ENCODE data around the gene RASA3.
"Not testable (repeated sequence)": the region's sequence is repeated elsewhere in the genome, so short reads cannot be mapped to it uniquely, and the experiment has no call there.

RASA3 gene

GRCh38 chr13:114126789-114127472, 5.5 kb downstream of the RASA3 start:
- no peak for DNase-seq (ENCODE audit: low spot score)

DNA sequence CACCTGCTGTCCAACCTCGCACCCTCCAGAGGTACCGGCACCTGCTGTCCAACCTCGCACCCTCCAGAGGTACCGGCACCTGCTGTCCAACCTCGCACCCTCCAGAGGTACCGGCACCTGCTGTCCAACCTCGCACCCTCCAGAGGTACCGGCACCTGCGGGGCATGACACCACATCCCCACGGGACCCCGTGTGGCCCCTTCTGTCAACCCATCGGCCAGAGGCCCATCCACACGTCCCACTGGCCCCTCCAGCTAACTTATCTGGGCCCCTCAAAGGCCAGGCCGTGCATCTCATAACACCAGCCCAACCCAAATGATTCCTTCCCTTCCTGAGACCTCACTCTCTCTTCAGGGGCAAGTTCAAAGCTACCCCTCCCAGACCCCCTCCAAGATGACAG, 6.3 kb downstream of the RASA3 start:
- DNase-seq (ENCODE audit: low spot score), result not testable (repeated sequence)

- no peak for DNase-seq (ENCODE audit: low spot score)
These were observed 6.8 kb downstream of the RASA3 start for GRCh38 chr13:114125589-114125988.

DNA sequence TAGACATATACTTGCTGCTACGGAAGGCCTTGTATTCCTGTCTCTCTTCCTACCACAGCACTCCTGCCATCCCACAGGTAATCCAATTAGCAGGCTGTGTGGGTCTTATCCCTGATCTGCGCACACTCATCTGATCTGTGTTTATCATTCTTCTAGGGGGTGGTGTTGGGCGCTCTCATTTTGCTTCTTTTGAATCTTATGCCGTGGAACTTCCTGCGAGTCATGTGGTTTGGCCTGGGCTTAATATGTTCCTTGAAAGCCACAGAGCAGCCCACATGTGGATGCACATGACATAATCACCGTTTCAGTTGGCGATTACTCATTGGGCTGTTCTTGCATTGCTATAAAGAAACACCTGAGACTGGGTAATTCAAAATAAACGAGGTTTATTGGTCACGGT, 7.5 kb downstream of the RASA3 start:
- peak; percentile 43 for DNase-seq (ENCODE audit: low spot score)

DNA sequence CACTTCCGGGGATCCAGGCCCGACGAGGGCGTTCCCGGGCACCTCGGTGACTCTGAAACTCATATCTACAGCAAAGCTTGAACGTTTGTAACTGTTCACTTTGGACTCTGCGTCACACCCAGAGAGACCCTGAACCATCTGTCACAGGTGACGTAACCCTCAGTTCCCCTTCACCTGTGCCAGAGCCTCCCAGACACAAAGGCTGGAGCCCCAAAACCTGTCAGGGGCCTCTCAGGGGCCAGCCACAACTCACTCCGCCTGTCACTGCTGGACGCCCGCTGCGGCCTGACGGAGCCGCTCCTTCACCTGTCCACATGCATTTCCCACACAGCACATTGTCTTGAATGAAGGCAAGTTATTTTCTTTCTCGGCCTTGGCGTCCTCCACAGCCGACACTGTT, 8.0 kb downstream of the RASA3 start:
- DNase-seq (ENCODE audit: low spot score), result no peak

DNA sequence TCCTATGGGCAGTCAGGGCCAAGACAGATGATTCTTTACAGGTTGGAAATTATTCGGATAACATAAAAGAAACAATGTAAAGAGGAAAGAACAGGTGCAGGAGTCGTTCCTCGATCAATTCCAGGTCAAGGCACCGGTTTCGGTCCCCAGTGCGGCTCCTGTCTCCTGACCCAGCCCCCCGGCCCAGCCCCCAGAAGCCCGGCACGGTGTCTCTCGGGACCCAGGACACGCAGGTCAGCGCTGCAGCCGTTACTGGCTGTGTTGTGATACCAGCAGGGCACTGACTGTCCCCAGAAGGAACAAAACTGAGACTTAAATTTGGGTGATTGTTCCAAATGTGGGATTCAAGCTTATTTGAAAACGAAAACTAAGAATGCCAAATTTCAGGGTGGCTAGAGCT, 8.5 kb downstream of the RASA3 start:
- no peak for DNase-seq (ENCODE audit: low spot score)

GRCh38 chr13:114123448-114123847, 9.0 kb downstream of the RASA3 start:
- no peak for DNase-seq (ENCODE audit: low spot score)

GRCh38 chr13:114122591-114123211, 9.7 kb downstream of the RASA3 start:
- no peak for DNase-seq (ENCODE audit: low spot score)

GRCh38 chr13:114122127-114122511, 10.3 kb downstream of the RASA3 start:
- DNase-seq (ENCODE audit: low spot score), result no peak

- DNase-seq (ENCODE audit: low spot score), result no peak
These were observed 10.8 kb downstream of the RASA3 start for GRCh38 chr13:114121496-114122126.

DNA sequence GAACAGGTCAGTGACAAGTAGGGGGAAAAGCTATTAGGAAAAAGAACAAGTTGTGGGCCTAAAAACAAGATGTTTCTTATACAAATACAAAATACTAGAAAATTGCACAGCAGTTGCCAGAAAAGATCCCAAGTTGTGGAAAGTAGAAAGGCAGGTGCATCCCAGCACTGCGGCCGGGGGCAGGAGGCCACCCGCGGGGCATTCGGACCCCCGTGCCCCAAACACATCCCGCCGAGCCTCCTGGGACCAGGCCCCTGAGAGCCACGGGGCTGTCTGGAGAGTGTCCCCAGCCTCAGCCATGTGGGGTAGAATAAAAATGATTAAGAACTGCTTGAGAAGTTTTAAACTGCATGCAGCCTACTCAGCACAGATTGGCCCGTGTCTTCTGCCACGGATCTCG, 11.4 kb downstream of the RASA3 start:
- DNase-seq (ENCODE audit: low spot score), result no peak

- no peak for DNase-seq (ENCODE audit: low spot score)
These were observed 11.8 kb downstream of the RASA3 start for GRCh38 chr13:114120591-114121011.

DNA sequence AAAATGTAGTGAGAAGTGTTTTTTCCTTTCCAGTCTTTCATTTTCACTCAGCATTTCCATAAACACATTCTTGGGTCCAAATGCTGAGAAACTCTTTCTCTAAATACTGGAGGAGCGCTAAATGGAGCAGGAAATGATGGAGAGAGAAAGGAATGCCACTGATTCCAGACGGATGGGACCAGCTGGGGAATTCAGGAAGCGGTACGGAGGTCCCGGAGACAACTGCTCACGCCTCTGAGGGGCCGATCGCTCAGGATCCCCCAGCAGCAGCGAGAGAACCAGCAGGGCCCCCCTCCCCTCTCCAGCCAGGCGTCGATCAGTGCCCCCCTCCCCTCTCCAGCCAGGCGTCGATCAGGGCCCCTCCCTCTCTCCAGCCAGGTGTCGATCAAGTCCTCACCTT, 13.2 kb downstream of the RASA3 start:
- DNase-seq (ENCODE audit: low spot score), result peak; percentile 88

DNA sequence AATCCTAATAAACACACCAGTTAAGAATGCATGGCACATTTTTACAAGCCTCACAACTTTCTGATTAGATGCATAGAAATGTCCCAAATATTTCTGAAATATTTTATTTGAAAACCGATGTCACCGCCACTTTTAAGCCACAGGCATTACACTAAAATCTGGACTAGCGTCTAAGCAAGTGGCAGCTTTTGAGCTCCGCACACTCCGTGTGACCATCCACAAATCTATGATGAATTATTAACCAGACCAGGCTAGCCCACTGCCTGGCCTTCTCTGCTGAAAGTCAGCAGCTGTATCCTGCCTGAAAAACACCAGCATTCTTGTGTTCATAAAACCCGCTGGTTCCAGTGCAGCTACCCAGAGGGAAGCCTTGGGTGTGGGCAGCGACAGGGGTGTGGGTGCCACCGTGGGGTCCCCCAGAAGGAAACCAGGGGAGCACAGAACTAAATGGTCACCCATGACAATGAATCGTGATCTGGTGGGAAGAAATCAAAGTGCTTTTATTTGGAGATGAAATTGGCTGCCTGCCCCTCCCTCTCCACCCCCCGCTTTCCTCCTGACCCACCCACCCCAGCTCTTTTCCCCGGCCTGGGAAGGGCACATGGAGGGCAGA, 13.8 kb downstream of the RASA3 start:
- peak; percentile 84 for DNase-seq (ENCODE audit: low spot score)

GRCh38 chr13:114118086-114118485, 14.3 kb downstream of the RASA3 start:
- DNase-seq (ENCODE audit: low spot score), result no peak

DNA sequence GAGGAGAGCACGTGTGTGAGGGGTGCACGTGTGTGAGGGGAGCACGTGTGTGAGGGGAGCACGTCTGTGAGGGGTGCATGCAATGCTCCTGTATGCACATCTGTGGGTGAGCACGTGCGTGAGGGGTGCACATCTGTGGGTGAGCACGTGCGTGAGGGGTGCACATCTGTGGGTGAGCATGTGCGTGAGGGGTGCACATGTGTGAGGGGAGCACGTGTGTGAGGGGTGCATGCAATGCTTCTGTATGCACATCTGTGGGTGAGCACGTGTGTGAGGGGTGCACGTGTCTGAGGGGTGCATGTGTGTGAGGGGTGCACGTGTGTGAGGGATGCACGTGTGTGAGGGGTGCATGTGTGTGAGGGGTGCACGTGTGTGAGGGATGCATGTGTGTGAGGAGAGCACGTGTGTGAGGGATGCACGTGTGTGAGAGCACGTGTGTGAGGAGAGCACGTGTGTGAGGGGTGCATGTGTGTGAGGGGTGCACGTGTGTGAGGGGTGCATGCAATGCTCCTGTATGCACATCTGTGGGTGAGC, 15.0 kb downstream of the RASA3 start:
- not testable (repeated sequence) for DNase-seq (ENCODE audit: low spot score)

- DNase-seq (ENCODE audit: low spot score), result no peak
These were observed 15.7 kb downstream of the RASA3 start for GRCh38 chr13:114116734-114117133.

DNA sequence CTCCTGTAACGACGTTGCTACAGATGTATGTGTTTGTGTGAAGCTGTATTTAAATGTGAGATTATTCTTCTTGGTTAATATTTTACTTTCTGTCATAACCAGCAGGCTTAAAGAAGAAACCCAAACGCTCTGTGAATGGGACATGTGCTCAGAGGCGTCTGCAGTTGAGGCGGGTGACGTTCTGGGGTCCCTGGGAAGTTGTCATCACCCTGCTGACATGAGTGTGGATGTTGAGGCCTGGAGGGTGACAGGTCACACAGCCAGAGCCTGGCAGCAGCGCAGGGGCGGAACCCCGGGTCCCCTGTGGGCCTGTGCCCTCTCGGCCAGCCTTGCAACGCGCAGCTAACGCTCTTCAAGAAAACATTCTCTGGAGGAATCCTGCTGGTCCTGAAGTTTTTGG, 16.6 kb downstream of the RASA3 start:
- no peak for DNase-seq (ENCODE audit: low spot score)

DNA sequence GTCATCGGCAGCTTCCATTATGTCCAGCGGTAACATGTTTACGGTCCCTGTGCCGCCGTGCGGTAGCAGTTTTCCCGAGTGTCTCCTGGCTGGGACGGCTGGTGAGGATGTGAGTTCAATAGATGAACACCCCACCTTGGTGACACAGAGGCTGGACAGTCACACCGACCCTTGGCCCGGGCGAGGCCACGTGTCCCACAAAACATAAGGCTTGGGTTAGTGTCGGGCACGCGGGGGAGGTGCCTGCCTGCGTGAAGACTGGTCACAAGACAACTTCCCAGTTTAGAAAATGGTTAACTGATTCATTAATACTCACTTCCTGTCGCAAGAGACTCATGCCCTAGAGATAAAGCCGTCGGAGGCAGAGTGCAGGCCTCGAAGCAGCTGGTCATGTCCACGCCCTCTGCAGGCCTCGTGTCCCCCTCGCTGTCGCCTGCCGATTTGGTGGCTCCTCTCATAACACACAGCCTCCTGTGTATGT, 17.2 kb downstream of the RASA3 start:
- DNase-seq (ENCODE audit: low spot score), result peak; percentile 73

- DNase-seq (ENCODE audit: low spot score), result not testable (repeated sequence)
These were observed 17.8 kb downstream of the RASA3 start for GRCh38 chr13:114114666-114115065.

GRCh38 chr13:114114006-114114640, 18.3 kb downstream of the RASA3 start:
- DNase-seq (ENCODE audit: low spot score), result no peak

GRCh38 chr13:114113395-114113794, 19.0 kb downstream of the RASA3 start:
- DNase-seq (ENCODE audit: low spot score), result not testable (repeated sequence)

Measured in SW480 (cell line).